ENCODE results near the gene DEPDC1B. TPM values are rescaled to one million over a fixed set of nuclear protein-coding genes. Genes with fewer than 3 reads are reported as not detected.

The DEPDC1B gene
- total RNA-seq, 4 donors from 2014 or later = 8.2 TPM; not detected in 3

DNA sequence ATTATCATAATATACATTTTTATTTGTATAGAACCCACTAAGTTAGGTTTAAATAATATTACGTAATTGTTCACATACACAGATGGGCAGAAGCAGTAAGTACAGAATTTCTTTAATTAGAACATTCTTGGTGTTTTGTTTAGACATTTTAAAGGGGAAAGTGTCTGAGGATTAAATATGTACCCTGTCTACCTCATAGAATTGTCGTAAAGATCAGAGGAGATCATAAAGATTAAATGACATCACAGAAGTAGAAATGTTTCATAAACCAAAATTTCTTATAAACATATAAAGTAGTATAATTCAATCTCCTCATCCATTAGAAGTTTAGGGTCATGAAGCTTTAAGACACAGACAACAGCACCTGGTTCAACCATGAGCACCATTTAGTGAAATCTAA is 20.1 kb downstream of the DEPDC1B start:
- Histone ChIP-seq H3K27me3 (no peaks in the 10 kb centered on the region), H3K36me3 (no peaks in the 10 kb centered on the region), H3K4me1 (no peaks in the 10 kb centered on the region), H3K27ac (no peak overlapping the region), H3K9me3 (no peaks in the 10 kb centered on the region), H3K4me3 (no peak overlapping the region)
- DNase-seq = no peak
- TF ChIP-seq POLR2A (IDR thresholded peaks at IDR 0.05) = no peak
- TF ChIP-seq, protein P1, sequence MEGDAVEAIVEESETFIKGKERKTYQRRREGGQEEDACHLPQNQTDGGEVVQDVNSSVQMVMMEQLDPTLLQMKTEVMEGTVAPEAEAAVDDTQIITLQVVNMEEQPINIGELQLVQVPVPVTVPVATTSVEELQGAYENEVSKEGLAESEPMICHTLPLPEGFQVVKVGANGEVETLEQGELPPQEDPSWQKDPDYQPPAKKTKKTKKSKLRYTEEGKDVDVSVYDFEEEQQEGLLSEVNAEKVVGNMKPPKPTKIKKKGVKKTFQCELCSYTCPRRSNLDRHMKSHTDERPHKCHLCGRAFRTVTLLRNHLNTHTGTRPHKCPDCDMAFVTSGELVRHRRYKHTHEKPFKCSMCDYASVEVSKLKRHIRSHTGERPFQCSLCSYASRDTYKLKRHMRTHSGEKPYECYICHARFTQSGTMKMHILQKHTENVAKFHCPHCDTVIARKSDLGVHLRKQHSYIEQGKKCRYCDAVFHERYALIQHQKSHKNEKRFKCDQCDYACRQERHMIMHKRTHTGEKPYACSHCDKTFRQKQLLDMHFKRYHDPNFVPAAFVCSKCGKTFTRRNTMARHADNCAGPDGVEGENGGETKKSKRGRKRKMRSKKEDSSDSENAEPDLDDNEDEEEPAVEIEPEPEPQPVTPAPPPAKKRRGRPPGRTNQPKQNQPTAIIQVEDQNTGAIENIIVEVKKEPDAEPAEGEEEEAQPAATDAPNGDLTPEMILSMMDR (IDR thresholded peaks at IDR 0.05) = no peak
- intact Hi-C loops (cut with DNase I; ENCODE audit: low total_unique reads) = loop anchor here (10.0 kb wide), 1 partner anchor 865 kb away; no protein-coding TSS in a partner anchor

DNA sequence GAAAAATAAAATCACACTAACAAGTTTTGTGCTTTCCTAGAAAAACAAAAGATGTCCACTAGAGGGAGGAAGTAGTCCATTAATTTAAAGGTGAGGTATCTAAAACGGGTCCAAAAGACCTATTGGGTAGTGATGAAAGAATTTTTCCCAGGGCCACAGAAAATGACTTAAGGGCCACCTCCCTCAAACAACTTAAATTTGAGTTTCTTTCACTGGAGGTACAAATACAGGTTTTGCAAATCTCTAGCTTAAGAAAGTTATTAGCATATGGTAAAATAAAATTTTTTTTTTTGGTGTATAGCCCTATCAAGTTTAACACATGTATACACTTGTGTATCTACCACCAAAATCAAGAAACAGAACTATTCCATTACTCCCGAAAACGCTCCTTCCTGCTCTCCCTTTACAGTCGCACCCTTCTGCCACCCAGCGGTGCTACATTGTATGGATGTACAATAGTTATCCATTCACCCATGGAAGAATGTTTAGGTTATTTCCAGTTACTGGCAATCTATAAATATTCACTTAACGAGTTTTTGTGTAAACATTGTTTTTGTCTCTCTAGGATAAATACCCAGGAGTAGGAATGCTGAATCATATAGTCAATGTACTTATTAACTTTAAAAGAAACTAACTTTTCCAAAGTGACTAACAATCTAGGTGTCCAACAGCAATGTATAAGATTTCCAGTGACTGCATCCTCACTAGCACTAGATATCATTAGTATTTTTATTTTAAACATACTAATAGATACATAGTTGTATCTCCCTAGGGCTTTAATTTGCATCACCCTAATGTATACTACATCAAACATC is 21.9 kb downstream of the DEPDC1B start:
- TF ChIP-seq POLR2A (IDR thresholded peaks at IDR 0.05) = no peak
- TF ChIP-seq, protein P1 (IDR thresholded peaks at IDR 0.05) = peak; percentile 21 to 41 (median 28)
- Histone ChIP-seq H3K36me3 (no peaks in the 10 kb centered on the region), H3K4me3 (no peak overlapping the region), H3K9me3 (no peaks in the 10 kb centered on the region), H3K27ac (no peak overlapping the region), H3K27me3 (no peaks in the 10 kb centered on the region), H3K4me1 (no peaks in the 10 kb centered on the region)
- DNase-seq = no peak
- intact Hi-C loops (cut with DNase I; ENCODE audit: low total_unique reads) = loop anchor here (10.0 kb wide), 1 partner anchor 863 kb away; no protein-coding TSS in a partner anchor

DNA sequence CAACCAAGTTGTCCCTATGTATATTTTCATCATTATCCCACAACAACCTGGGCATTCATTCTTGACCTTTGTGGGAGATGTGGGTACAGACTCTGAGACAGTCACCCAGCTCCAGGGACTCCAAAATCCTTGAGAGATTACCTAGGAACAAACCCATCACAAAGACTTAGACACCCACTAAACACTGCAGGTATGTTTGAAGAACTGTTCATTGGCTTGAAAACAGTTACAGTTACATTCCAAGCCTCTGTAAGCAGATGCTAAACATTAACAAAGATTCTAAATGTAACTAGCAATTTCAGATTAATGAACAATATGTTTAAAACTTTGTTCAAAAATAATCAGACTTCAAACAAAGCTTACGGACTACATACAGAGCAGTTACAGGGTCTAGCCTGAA is 24.7 kb downstream of the DEPDC1B start:
- H3K4me1 ChIP-seq = no peaks in the 10 kb centered on the region
- no peak overlapping the region for H3K4me3 ChIP-seq
- no peaks in the 10 kb centered on the region for H3K36me3 ChIP-seq
- no peak overlapping the region for H3K27ac ChIP-seq
- H3K27me3 ChIP-seq = no peaks in the 10 kb centered on the region
- TF ChIP-seq, protein P1 (IDR thresholded peaks at IDR 0.05) = no peak
- no peak for TF ChIP-seq POLR2A (IDR thresholded peaks at IDR 0.05)
- H3K9me3 ChIP-seq = no peaks in the 10 kb centered on the region
- DNase-seq = no peak
- intact Hi-C loops (cut with DNase I; ENCODE audit: low total_unique reads) = loop anchor here (10.0 kb wide), 1 partner anchor 860 kb away; no protein-coding TSS in a partner anchor

DNA sequence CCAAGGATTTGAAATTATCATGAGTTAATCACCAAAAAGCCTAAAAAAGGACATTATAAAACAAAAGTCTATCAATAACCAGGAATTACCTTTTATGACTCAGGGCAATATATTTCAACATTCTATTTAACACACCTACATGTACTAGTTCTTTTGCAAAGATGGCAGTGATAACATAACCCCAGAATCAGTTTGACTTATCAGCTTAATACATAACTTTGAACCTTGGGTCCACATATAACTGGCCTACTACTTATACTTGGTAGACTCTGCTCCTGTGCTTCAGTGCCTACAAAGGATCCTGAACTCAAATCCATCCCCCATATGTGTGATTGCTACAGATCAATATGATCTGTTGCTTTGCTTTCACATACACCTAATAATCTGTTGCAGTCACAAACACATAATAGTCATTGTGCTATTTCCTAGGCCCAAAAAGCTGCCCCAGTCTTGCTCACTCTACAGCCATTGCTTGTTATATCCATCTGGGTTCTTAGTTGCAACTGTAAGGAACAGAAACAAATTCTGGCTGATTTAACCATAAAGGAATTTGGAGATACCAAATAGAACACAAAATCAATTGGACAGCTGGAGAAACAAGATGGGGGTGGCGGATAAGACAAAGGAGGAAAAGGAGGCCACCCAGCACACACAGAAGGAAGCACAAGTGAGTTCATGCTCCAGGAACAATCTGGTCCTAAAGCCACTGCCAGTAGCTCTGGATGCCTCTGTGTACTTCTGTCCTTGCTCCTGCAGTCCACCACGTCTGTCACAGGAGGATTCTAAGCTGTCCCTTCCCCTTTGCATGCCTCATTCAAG is 25.5 kb downstream of the DEPDC1B start:
- no peak overlapping the region for H3K4me3 ChIP-seq
- H3K27me3 ChIP-seq = no peaks in the 10 kb centered on the region
- H3K9me3 ChIP-seq = no peaks in the 10 kb centered on the region
- TF ChIP-seq, protein P1 (IDR thresholded peaks at IDR 0.05) = no peak
- no peak for TF ChIP-seq POLR2A (IDR thresholded peaks at IDR 0.05)
- intact Hi-C loops (cut with DNase I; ENCODE audit: low total_unique reads) = loop anchor here (10.0 kb wide), 1 partner anchor 860 kb away; no protein-coding TSS in a partner anchor
- no peaks in the 10 kb centered on the region for H3K4me1 ChIP-seq
- DNase-seq = no peak
- H3K27ac ChIP-seq = no peak overlapping the region
- no peaks in the 10 kb centered on the region for H3K36me3 ChIP-seq

Measured in uterus (tissue), 4 donors.